CD8-positive, alpha-beta memory T cell (primary cell): ENCODE measurements around the gene RAD51B. TPM values are rescaled to one million over a fixed set of nuclear protein-coding genes. Genes with fewer than 3 reads are reported as not detected.

Source experiments
- CTCF ChIA-PET: fragments of 350-600 bp; sonication (Branson Sonifier 250); formaldehyde crosslinking; loops from one replicate; lab custom pipeline; 2021; ENCODE audit warnings: antibody characterized with exemption; lab: Charles Lee
- POLR2A ChIA-PET: fragments of 350-600 bp; sonication (Branson Sonifier 250); formaldehyde crosslinking; loops from one replicate; lab custom pipeline; 2021; ENCODE audit warnings: antibody characterized with exemption; lab: Charles Lee
- DNase-seq, 5 donors: peaks; one replicate each; pipeline versions ENCODE4 v3.0.0 to v3.0.0-alpha.2; 2020 to 2022; ENCODE audit warnings: mixed read lengths in 1 of 5
- H3K27ac ChIP-seq: one replicate; pipeline ENCODE4 v1.7.0; 2013; ENCODE audit warnings: low read depth, mild to moderate bottlenecking, low read length, moderate library complexity
- H3K27me3 ChIP-seq: 2 replicates; pipeline ENCODE4 v1.7.0; 2013; ENCODE audit warnings: low read length, mild to moderate bottlenecking; ENCODE audit not compliant: insufficient read depth, poor library complexity, severe bottlenecking
- H3K36me3 ChIP-seq: 2 replicates; pipeline ENCODE4 v1.7.0; 2013; ENCODE audit warnings: mild to moderate bottlenecking, low read length, moderate library complexity; ENCODE audit not compliant: insufficient read depth
- H3K4me1 ChIP-seq: 2 replicates; pipeline ENCODE4 v1.7.0; 2013; ENCODE audit warnings: mild to moderate bottlenecking, low read length, moderate library complexity; ENCODE audit not compliant: insufficient read depth
- H3K4me3 ChIP-seq: 2 replicates; pipeline ENCODE4 v1.7.0; 2013; ENCODE audit warnings: mild to moderate bottlenecking, low read length
- H3K9me3 ChIP-seq: 2 replicates; pipeline ENCODE4 v1.7.0; 2013; ENCODE audit warnings: mild to moderate bottlenecking, low read length
- H3K27ac Mint-ChIP-seq, 8 donors: one replicate each; pipeline ENCODE4 v1.8.0; 2020 to 2021; ENCODE audit warnings: mixed read lengths in 8 of 8, mild to moderate bottlenecking in 6 of 8, inconsistent platforms in 3 of 8, moderate library complexity in 3 of 8
- H3K27me3 Mint-ChIP-seq, 2 donors: one replicate each; pipeline ENCODE4 v1.8.0; 2020 to 2021; ENCODE audit warnings: mixed read lengths in 2 of 2, mild to moderate bottlenecking in 1 of 2, moderate library complexity in 1 of 2
- H3K36me3 Mint-ChIP-seq, 3 donors: one replicate each; pipeline ENCODE4 v1.8.0; 2020 to 2021; ENCODE audit warnings: mixed read lengths in 3 of 3, inconsistent platforms in 1 of 3, mild to moderate bottlenecking in 1 of 3
- H3K4me1 Mint-ChIP-seq, 3 donors: one replicate each; pipeline ENCODE4 v1.8.0; 2020 to 2021; ENCODE audit warnings: mixed read lengths in 3 of 3, inconsistent platforms in 1 of 3, mild to moderate bottlenecking in 1 of 3
- H3K4me3 Mint-ChIP-seq, 7 donors: one replicate each; pipeline ENCODE4 v1.8.0; 2020 to 2021; ENCODE audit warnings: mixed read lengths in 7 of 7, mild to moderate bottlenecking in 6 of 7, moderate library complexity in 4 of 7, inconsistent platforms in 2 of 7
- H3K9me3 Mint-ChIP-seq, 5 donors: one replicate each; pipeline ENCODE4 v1.8.0; 2020 to 2022; ENCODE audit warnings: mixed read lengths in 5 of 5, mild to moderate bottlenecking in 3 of 5, moderate library complexity in 2 of 5, inconsistent platforms in 1 of 5
- polyA plus RNA-seq: library from polyadenylated mRNA; unstranded; fragments of 300-500 nt; fragmentation: Illumina TruSeq; gene quantifications from one replicate; pipeline ENCODE4 v1.2.3, GENCODE V29; 2021
- total RNA-seq, 2 experiments: library from RNA; stranded (reverse); gene quantifications; one replicate each; pipeline ENCODE4 v1.2.3, GENCODE V29; 2021

The RAD51B gene
- total and polyA plus RNA-seq, 3 experiments from 2014 or later: 15.7 to 22.9 (median 17.4) TPM

- ChIA-PET CTCF (no interaction called here), POLR2A (no interaction called here)
- Mint-ChIP-seq H3K4me1 (peaks cover 7 to 12% (median 10%) of the 10 kb centered on the region in 3 donors), H3K4me3 (no peak overlapping the region), H3K27me3 (no peaks in the 10 kb centered on the region), H3K9me3 (no peaks in the 10 kb centered on the region), H3K27ac (peak overlapping the region in 1 of 8 donors; percentile 9), H3K36me3 (no peaks in the 10 kb centered on the region)
- Histone ChIP-seq H3K36me3 (no peaks in the 10 kb centered on the region), H3K4me1 (no peaks in the 10 kb centered on the region), H3K27ac (no peak overlapping the region), H3K4me3 (no peak overlapping the region), H3K9me3 (no peaks in the 10 kb centered on the region), H3K27me3 (no peaks in the 10 kb centered on the region)
- DNase-seq: no peak
Observed at GRCh38 chr14:68649476-68650189, 830.1 kb downstream of the RAD51B start.

GRCh38 chr14:68650404-68650994 is 830.9 kb downstream of the RAD51B start:
- no peaks in the 10 kb centered on the region for H3K36me3 ChIP-seq
- no peaks in the 10 kb centered on the region for H3K9me3 ChIP-seq
- no peaks in the 10 kb centered on the region for H3K4me1 ChIP-seq
- H3K27me3 ChIP-seq: no peaks in the 10 kb centered on the region
- Mint-ChIP-seq H3K4me3 (no peak overlapping the region), H3K27ac (no peak overlapping the region), H3K36me3 (no peaks in the 10 kb centered on the region), H3K27me3 (no peaks in the 10 kb centered on the region), H3K4me1 (peaks cover 7 to 18% (median 12%) of the 10 kb centered on the region in 3 donors), H3K9me3 (no peaks in the 10 kb centered on the region)
- no peak overlapping the region for H3K27ac ChIP-seq
- H3K4me3 ChIP-seq: no peak overlapping the region
- ChIA-PET CTCF (no interaction called here), POLR2A (no interaction called here)
- DNase-seq: no peak

DNA sequence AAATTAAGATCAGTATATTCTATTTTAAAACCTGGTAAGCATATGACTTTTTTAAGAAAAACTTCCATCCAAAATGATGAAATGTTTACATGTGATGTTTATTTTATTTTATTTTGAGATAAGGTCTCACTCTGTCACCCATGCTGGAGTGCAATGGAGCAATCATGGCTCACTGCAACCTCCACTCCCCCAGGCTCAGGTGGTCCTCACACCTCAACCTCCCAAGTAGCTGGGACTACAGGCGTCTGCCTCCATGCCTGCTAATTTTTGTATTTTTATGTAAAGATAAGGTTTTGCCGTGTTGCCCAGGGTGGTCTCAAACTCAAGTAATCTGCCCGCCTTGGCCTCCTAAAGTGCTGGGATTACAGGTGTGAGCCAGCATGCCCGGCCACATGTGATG is 831.5 kb downstream of the RAD51B start:
- Mint-ChIP-seq H3K27ac (peak overlapping the region in 1 of 8 donors; percentile 4), H3K4me3 (no peak overlapping the region), H3K4me1 (peaks cover 7 to 18% (median 12%) of the 10 kb centered on the region in 3 donors), H3K27me3 (no peaks in the 10 kb centered on the region), H3K36me3 (no peaks in the 10 kb centered on the region), H3K9me3 (no peaks in the 10 kb centered on the region)
- no peak for DNase-seq
- ChIA-PET CTCF (no interaction called here), POLR2A (no interaction called here)
- Histone ChIP-seq H3K27me3 (no peaks in the 10 kb centered on the region), H3K4me3 (no peak overlapping the region), H3K36me3 (no peaks in the 10 kb centered on the region), H3K27ac (no peak overlapping the region), H3K9me3 (no peaks in the 10 kb centered on the region), H3K4me1 (no peaks in the 10 kb centered on the region)

DNA sequence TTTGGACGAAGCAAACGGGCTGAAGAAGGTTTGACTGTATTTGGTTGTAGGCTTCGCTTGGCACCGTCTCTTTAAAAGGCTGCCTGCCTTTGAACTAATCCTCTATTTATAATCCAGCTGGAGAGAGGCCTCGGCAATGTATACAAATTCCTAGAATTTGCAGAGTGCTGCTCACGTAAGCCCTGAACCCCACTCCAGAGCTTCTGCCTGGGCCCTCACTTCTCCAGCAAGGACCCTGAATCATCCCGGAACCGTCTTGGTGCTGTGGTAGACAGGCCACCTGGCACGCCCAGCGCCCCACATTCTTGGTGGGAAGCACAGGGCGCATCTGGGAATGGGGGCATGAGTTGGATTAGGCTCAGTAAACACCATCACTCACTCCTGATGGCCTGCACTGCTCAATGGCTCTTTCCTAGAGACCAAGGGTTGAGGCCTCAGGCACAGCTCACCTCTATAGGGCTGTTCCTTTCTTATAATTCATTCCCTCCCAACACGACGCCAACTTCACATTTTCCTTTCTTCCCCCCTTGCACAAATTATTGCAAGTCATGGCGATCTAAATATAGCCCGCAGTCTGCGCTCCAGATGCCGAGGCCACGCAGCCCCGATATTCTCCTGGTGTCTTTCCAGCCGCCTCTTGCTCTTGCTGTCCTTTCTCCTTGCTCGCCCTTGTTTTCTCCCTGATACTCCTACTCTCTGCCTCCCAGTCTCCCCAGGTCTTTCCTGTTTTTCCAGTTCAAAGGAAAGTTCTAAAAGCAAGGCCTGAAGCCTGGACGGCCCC is 832.3 kb downstream of the RAD51B start:
- no peaks in the 10 kb centered on the region for H3K36me3 Mint-ChIP-seq

DNA sequence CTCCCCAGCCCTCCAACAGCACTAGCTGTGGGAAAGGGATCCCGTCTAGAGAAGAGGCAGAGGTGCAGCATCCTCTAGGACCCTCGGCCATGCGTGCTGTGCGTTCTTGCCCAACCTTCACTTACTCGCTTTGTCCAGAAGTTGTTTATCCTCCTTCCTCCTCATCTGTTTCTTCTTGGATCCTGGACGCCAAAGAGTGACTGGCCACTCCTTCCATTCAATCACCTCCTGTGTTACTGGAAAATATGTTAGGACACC is 832.8 kb downstream of the RAD51B start:
- POLR2A ChIA-PET: no interaction called here
- H3K36me3 Mint-ChIP-seq: no peaks in the 10 kb centered on the region
- H3K4me1 Mint-ChIP-seq: peaks cover 7 to 18% (median 12%) of the 10 kb centered on the region in 3 donors
- no peaks in the 10 kb centered on the region for H3K9me3 Mint-ChIP-seq
- H3K27me3 Mint-ChIP-seq: no peaks in the 10 kb centered on the region
- CTCF ChIA-PET: no interaction called here
- no peak for DNase-seq
- Histone ChIP-seq H3K9me3 (no peaks in the 10 kb centered on the region), H3K4me1 (no peaks in the 10 kb centered on the region), H3K4me3 (no peak overlapping the region), H3K36me3 (no peaks in the 10 kb centered on the region), H3K27ac (no peak overlapping the region), H3K27me3 (no peaks in the 10 kb centered on the region)
- no peak overlapping the region for H3K4me3 Mint-ChIP-seq
- peak overlapping the region in 2 of 8 donors; percentile 14 to 17 for H3K27ac Mint-ChIP-seq

More for the DNA sequence above, 832.3 kb downstream of the RAD51B start:
- Mint-ChIP-seq H3K27me3 (no peaks in the 10 kb centered on the region), H3K4me1 (peaks cover 7 to 18% (median 12%) of the 10 kb centered on the region in 3 donors), H3K27ac (peak overlapping the region in 2 of 8 donors; percentile 14 to 24), H3K9me3 (no peaks in the 10 kb centered on the region), H3K4me3 (no peak overlapping the region)
- no peak for DNase-seq
- POLR2A ChIA-PET: no interaction called here
- CTCF ChIA-PET: no interaction called here
- Histone ChIP-seq H3K4me3 (no peak overlapping the region), H3K4me1 (no peaks in the 10 kb centered on the region), H3K27me3 (no peaks in the 10 kb centered on the region), H3K9me3 (no peaks in the 10 kb centered on the region), H3K27ac (no peak overlapping the region), H3K36me3 (no peaks in the 10 kb centered on the region)

DNA sequence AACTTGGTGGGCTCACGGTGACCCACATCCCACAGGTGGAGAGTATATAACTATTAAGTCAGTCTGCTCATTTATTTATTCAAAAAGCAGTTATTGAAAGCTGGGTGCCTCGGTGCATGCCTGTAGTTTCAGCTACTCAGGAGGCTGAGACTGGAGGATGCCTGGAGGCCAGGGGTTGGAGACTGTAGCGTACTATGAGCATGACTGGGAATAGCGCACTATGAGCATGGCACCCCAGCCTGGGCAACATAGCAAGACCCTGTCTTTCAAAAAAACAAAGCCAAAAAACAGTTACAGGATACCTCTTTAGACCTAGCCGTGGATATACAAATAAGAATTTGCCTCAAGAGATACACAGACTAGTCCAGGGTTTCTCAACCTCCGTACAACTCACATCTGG is 833.5 kb downstream of the RAD51B start:
- DNase-seq: no peak
- H3K36me3 ChIP-seq: no peaks in the 10 kb centered on the region
- H3K27ac ChIP-seq: no peak overlapping the region
- ChIA-PET POLR2A (no interaction called here), CTCF (no interaction called here)
- H3K4me3 Mint-ChIP-seq: no peak overlapping the region
- H3K4me1 ChIP-seq: no peaks in the 10 kb centered on the region
- H3K27ac Mint-ChIP-seq: no peak overlapping the region
- H3K36me3 Mint-ChIP-seq: no peaks in the 10 kb centered on the region
- no peak overlapping the region for H3K4me3 ChIP-seq
- no peaks in the 10 kb centered on the region for H3K9me3 ChIP-seq
- H3K4me1 Mint-ChIP-seq: peaks cover 7 to 18% (median 12%) of the 10 kb centered on the region in 3 donors
- H3K27me3 ChIP-seq: no peaks in the 10 kb centered on the region
- no peaks in the 10 kb centered on the region for H3K27me3 Mint-ChIP-seq
- no peaks in the 10 kb centered on the region for H3K9me3 Mint-ChIP-seq

GRCh38 chr14:68653804-68654203 is 834.2 kb downstream of the RAD51B start:
- no peak for DNase-seq
- Mint-ChIP-seq H3K27me3 (no peaks in the 10 kb centered on the region), H3K36me3 (no peaks in the 10 kb centered on the region), H3K27ac (peak overlapping the region in 2 of 8 donors; percentile 19 to 25), H3K9me3 (no peaks in the 10 kb centered on the region), H3K4me1 (peaks cover 7 to 18% (median 12%) of the 10 kb centered on the region in 3 donors), H3K4me3 (no peak overlapping the region)
- Histone ChIP-seq H3K9me3 (no peaks in the 10 kb centered on the region), H3K4me3 (no peak overlapping the region), H3K36me3 (no peaks in the 10 kb centered on the region), H3K27me3 (no peaks in the 10 kb centered on the region), H3K4me1 (no peaks in the 10 kb centered on the region), H3K27ac (no peak overlapping the region)
- ChIA-PET POLR2A (no interaction called here), CTCF (no interaction called here)

- peaks cover 7 to 18% (median 12%) of the 10 kb centered on the region in 3 donors for H3K4me1 Mint-ChIP-seq
- ChIA-PET POLR2A (no interaction called here), CTCF (interaction anchor here (0.8 to 1.3 kb wide), 2 partner anchors 18 to 82 kb away, joined by 3 read pairs; no protein-coding TSS in a partner anchor)
Observed at GRCh38 chr14:68654471-68654941, 834.9 kb downstream of the RAD51B start.

More at GRCh38 chr14:68654471-68654941, 834.9 kb downstream of the RAD51B start:
- Histone ChIP-seq H3K9me3 (no peaks in the 10 kb centered on the region), H3K36me3 (no peaks in the 10 kb centered on the region), H3K4me3 (no peak overlapping the region), H3K27me3 (no peaks in the 10 kb centered on the region), H3K27ac (no peak overlapping the region), H3K4me1 (no peaks in the 10 kb centered on the region)
- Mint-ChIP-seq H3K36me3 (no peaks in the 10 kb centered on the region), H3K27me3 (no peaks in the 10 kb centered on the region), H3K4me3 (no peak overlapping the region), H3K9me3 (no peaks in the 10 kb centered on the region), H3K27ac (peak overlapping the region in 2 of 8 donors; percentile 47 to 65)
- DNase-seq: no peak
